Thyroid gland (tissue), 4 donors: ENCODE data around the gene TMEM139.

Source experiments
- CTCF ChIP-seq, 6 experiments: fragments of 200-600 bp in 3 of 6; fragments of 450-650 bp in 3 of 6; sonication (generic) in 3 of 6; IDR thresholded peaks; one replicate each; pipeline ENCODE4 v1.5.1; 2016 to 2019; ENCODE audit warnings: antibody characterized with exemption in 6 of 6, mild to moderate bottlenecking in 2 of 6, inconsistent platforms in 1 of 6, moderate library complexity in 1 of 6
- POLR2A ChIP-seq, 2 donors: fragments of 450-650 bp; IDR thresholded peaks; one replicate each; pipeline ENCODE4 v1.6.1; 2017; ENCODE audit warnings: antibody characterized with exemption in 2 of 2, mild to moderate bottlenecking in 2 of 2, moderate library complexity in 1 of 2

- TF ChIP-seq POLR2A (IDR thresholded peaks at IDR 0.05) (no peak), CTCF (IDR thresholded peaks at IDR 0.05) (no peak)
These were observed 4.2 kb upstream of the TMEM139 start for GRCh38 chr7:143280566-143280965.
